Ectodermal cell (in vitro differentiated cells): ENCODE data around the gene SND1.

Experiments used
- H3K27ac ChIP-seq: 2 replicates; pipeline ENCODE4 v1.7.0; 2013; ENCODE audit warnings: mild to moderate bottlenecking, low read depth, low read length; ENCODE audit not compliant: insufficient read depth, poor library complexity, severe bottlenecking
- H3K27me3 ChIP-seq: 2 replicates; pipeline ENCODE4 v1.7.0; 2013; ENCODE audit warnings: mild to moderate bottlenecking, low read length; ENCODE audit not compliant: insufficient read depth, control insufficient read depth, poor library complexity, severe bottlenecking
- H3K36me3 ChIP-seq: one replicate; pipeline ENCODE4 v1.7.0; 2013; ENCODE audit warnings: low read length; ENCODE audit not compliant: control insufficient read depth, insufficient read depth
- H3K4me1 ChIP-seq: one replicate; pipeline ENCODE4 v1.7.0; 2013; ENCODE audit warnings: low read length; ENCODE audit not compliant: control insufficient read depth, insufficient read depth
- H3K4me3 ChIP-seq: 2 replicates; pipeline ENCODE4 v1.7.0; 2013; ENCODE audit warnings: low read depth, low read length, control low read depth; ENCODE audit not compliant: insufficient read depth
- H3K9me3 ChIP-seq: 2 replicates; pipeline ENCODE4 v1.7.0; 2013; ENCODE audit warnings: mild to moderate bottlenecking, low read length, moderate library complexity; ENCODE audit not compliant: control insufficient read depth
- WGBS, 2 experiments: methylation state at CpG; one replicate each; pipeline ENCODE4 v1.1.7; 2013; ENCODE audit warnings: missing lambda C conversion rate in 2 of 2; 5-methylcytosine and 5-hydroxymethylcytosine counted together

SND1 gene

DNA sequence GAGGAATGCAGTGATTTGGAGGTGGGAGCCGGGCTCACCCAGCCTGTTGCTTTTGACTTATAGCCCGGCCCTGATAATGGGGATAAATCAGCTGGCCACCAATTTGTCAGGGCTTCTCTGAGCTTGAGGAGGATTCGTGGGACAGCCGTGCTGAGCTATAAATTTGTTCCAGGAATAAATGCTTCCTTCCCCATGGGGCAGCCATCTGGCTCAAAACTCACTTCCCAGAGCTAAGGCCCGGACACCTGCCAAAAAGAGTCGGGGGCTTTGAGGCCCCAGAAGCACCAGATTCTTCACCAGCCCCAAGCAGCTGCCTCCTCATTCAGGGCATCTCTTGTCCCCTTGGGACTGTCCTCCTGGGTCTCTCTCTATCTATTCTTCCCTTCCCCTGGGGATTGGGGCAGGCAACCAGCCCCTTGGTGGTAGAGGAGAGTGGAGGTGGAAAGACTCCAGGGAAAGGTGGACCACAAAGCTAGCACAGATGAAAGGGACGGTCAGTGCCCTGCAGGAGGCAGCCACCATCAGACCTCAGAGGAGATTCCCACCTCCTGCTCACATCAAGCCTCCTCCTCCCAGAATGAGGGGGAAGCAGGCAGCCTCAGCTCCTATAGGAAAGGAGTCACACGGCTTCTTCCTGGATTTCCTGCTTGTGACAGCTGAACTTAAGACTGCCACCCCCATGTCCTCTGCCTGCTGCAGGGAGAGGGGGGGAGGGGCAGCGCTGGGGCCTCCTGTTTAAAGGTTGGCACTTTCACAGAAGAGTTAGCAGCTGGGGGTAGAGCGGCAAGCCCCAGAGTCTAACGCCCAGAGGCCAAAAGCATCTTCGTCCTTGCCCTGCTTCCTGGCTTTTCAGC, 423.5 kb downstream of the SND1 start:
- 77 to 78% methylated on average over 12 of the region's 12 CpGs for WGBS, 2 experiments
- Histone ChIP-seq H3K36me3 (no peaks in the 10 kb centered on the region), H3K27me3 (no peaks in the 10 kb centered on the region), H3K4me1 (peaks cover 22% of the 10 kb centered on the region), H3K9me3 (no peaks in the 10 kb centered on the region), H3K27ac (no peak overlapping the region), H3K4me3 (no peak overlapping the region)

DNA sequence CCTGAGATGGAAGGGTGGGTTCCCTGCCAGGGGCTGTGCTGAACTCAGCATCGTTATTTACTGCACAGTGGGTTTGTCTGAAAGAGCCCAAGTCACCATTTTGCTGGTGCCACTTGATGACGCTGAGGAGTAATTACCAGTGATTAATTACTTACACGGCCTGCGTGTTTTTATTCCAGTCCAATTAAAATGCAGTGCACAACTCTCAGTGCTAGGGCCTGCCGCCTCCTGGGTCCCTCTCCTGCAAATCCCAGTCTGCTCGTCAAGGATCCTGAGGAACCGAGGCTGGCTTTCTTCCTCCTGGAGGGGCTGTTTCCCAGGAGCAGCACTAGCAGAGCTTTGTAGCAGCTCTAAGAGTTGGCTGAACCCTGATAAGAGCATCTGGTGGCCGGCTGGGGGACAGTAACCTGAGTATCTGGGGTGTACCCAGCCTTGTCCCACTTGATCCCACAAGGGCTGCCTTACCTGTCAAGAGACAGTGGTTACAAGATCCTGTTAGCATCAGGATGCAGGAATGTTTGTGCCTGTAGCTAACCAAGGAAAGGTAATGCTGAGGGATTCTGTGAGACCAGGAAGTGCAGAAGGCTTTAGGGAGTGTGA, 424.3 kb downstream of the SND1 start:
- Histone ChIP-seq H3K4me3 (no peak overlapping the region), H3K27ac (no peak overlapping the region), H3K36me3 (no peaks in the 10 kb centered on the region), H3K27me3 (no peaks in the 10 kb centered on the region), H3K4me1 (peaks cover 24% of the 10 kb centered on the region), H3K9me3 (no peaks in the 10 kb centered on the region)
- WGBS, 2 experiments, result 91% methylated on average over 8 of the region's 8 CpGs

DNA sequence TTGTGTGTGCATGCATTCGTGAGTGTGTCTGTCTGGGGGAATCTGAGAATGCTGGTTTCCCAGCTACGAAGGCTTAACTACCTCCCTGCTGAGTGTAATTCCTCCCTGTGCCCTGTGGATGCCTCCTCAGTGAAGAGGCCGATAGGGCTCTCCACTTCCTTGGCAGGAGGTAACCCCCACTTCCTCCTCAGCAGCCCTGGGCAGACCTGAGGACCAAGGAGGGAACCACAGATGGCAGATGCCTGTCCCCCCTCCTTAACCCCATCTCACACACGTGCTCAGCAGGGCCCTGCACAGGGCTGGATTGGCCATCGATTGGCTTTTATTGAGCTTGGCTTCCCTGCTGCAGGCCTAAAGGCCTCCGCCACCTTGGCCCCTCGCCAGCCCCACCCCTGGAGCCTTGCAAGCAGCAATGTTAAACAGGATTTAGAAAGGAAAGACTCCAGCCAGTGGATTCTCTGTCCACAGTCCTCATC, 424.8 kb downstream of the SND1 start:
- Histone ChIP-seq H3K9me3 (no peaks in the 10 kb centered on the region), H3K4me1 (peaks cover 29% of the 10 kb centered on the region), H3K27me3 (no peaks in the 10 kb centered on the region), H3K36me3 (no peaks in the 10 kb centered on the region), H3K27ac (no peak overlapping the region), H3K4me3 (no peak overlapping the region)
- WGBS, 2 experiments, result 77 to 78% methylated on average over 7 of the region's 7 CpGs

GRCh38 chr7:128078309-128078708, 426.3 kb downstream of the SND1 start:
- no peak overlapping the region for H3K4me3 ChIP-seq
- 90 to 95% methylated on average over 3 of the region's 3 CpGs for WGBS, 2 experiments
- no peaks in the 10 kb centered on the region for H3K27me3 ChIP-seq
- no peak overlapping the region for H3K27ac ChIP-seq
- peaks cover 44% of the 10 kb centered on the region for H3K4me1 ChIP-seq
- H3K9me3 ChIP-seq, result no peaks in the 10 kb centered on the region
- H3K36me3 ChIP-seq, result no peaks in the 10 kb centered on the region

- H3K9me3 ChIP-seq, result no peaks in the 10 kb centered on the region
- H3K4me3 ChIP-seq, result no peak overlapping the region
- no peak overlapping the region for H3K27ac ChIP-seq
- 86 to 87% methylated on average over 7 of the region's 7 CpGs for WGBS, 2 experiments
- no peaks in the 10 kb centered on the region for H3K27me3 ChIP-seq
- H3K36me3 ChIP-seq, result no peaks in the 10 kb centered on the region
- H3K4me1 ChIP-seq, result peaks cover 44% of the 10 kb centered on the region
These were observed 428.2 kb downstream of the SND1 start for GRCh38 chr7:128080169-128080568.

DNA sequence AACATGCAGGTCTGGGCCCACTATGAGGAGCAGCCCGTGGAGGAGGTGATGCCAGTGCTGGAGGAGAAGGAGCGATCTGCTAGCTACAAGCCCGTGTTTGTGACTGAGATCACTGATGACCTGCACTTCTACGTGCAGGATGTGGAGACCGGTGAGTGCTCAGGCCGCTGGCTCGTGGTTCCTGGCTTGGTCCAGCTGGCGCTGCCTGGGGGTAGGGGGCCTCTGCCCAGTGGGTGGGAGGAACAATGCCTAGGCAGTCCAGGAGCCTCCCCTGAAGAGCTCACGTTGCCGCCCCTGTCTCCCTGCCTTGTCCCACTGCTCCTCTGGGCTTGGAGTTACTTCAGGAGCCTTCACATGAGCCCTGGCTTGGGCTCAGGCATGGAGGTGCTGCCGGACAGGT, 429.4 kb downstream of the SND1 start:
- Histone ChIP-seq H3K4me1 (peaks cover 33% of the 10 kb centered on the region), H3K36me3 (no peaks in the 10 kb centered on the region), H3K27ac (no peak overlapping the region), H3K4me3 (no peak overlapping the region), H3K27me3 (no peaks in the 10 kb centered on the region), H3K9me3 (no peaks in the 10 kb centered on the region)
- WGBS, 2 experiments, result 91 to 96% methylated on average over 11 of the region's 11 CpGs

GRCh38 chr7:128081808-128082207, 429.8 kb downstream of the SND1 start:
- Histone ChIP-seq H3K36me3 (no peaks in the 10 kb centered on the region), H3K9me3 (no peaks in the 10 kb centered on the region), H3K4me1 (peaks cover 29% of the 10 kb centered on the region), H3K27me3 (no peaks in the 10 kb centered on the region), H3K27ac (no peak overlapping the region), H3K4me3 (no peak overlapping the region)
- WGBS, 2 experiments, result 87 to 90% methylated on average over 8 of the region's 8 CpGs

DNA sequence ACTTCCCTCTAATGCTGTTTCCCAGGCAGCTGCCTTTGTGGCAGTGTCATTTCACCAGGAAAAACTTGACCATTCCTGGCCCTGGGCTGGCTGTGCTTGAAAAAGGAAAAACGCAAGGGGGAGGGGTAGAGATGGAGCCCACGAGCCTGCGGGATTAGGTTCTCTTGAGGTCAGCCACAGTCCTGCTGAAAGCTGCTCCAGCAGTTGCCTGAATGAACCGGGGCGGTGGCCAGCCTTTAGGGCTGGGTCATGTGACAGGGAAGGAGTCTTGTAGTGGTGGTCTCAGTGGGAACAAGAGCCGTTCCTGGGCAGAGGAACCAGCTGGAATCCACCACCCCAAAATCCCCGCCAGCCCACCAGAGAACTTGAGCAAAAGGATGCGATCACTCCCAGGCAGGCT, 430.4 kb downstream of the SND1 start:
- Histone ChIP-seq H3K36me3 (no peaks in the 10 kb centered on the region), H3K27ac (no peak overlapping the region), H3K27me3 (no peaks in the 10 kb centered on the region), H3K9me3 (no peaks in the 10 kb centered on the region), H3K4me1 (peaks cover 27% of the 10 kb centered on the region), H3K4me3 (no peak overlapping the region)
- 74% methylated on average over 8 of the region's 8 CpGs for WGBS, 2 experiments

GRCh38 chr7:128084896-128085608, 433.1 kb downstream of the SND1 start:
- H3K9me3 ChIP-seq, result no peaks in the 10 kb centered on the region
- H3K27ac ChIP-seq, result no peak overlapping the region
- peaks cover 27% of the 10 kb centered on the region for H3K4me1 ChIP-seq
- H3K36me3 ChIP-seq, result no peaks in the 10 kb centered on the region
- H3K27me3 ChIP-seq, result no peaks in the 10 kb centered on the region
- no peak overlapping the region for H3K4me3 ChIP-seq
- WGBS, 2 experiments, result 93% methylated on average over 10 of the region's 10 CpGs

DNA sequence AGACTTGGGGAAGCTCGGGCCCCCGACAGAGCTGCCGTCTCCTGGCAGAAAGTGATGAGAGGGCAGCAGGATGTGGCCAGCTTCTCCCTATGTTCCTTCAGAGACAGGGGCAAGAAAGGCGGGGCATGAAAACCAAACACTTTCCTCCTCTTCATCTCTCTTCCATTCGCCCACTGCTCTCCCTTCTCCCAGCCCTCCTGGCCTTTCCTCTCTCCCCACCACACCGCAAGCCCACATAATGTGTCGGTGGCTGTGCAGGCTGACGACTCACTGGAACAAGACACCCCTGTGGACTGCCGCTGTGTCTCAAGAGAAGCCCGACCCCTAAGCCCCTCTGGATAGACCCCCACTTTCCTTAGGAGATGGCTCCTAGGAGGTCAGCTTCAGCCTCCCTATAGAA, 438.5 kb downstream of the SND1 start:
- no peaks in the 10 kb centered on the region for H3K9me3 ChIP-seq
- H3K4me1 ChIP-seq, result no peaks in the 10 kb centered on the region
- H3K36me3 ChIP-seq, result no peaks in the 10 kb centered on the region
- no peak overlapping the region for H3K4me3 ChIP-seq
- 93% methylated on average over 10 of the region's 10 CpGs for WGBS, 2 experiments
- H3K27me3 ChIP-seq, result no peaks in the 10 kb centered on the region
- no peak overlapping the region for H3K27ac ChIP-seq
